H9 (cell line): ENCODE results near the gene CDH8. TPM values are rescaled to one million over a fixed set of nuclear protein-coding genes. Genes with fewer than 3 reads are reported as not detected.
"Not testable (repeated sequence)": the region's sequence is repeated elsewhere in the genome, so short reads cannot be mapped to it uniquely, and the experiment has no call there.

ENCODE experiments used
- DNase-seq: peaks from one replicate; pipeline ENCODE4 v3.0.0-alpha.2; 2017
- H2AFZ ChIP-seq: one replicate; pipeline ENCODE4 v1.6.1; 2013; ENCODE audit warnings: mild to moderate bottlenecking, low read length, control low read depth, moderate library complexity
- H2AK5ac ChIP-seq: 2 replicates; pipeline ENCODE4 v1.6.1; 2013; ENCODE audit warnings: low read length, control low read depth, mixed read lengths; ENCODE audit not compliant: insufficient read length
- H2BK120ac ChIP-seq: one replicate; pipeline ENCODE4 v1.6.1; 2013; ENCODE audit warnings: low read depth, mild to moderate bottlenecking, low read length, control low read depth, inconsistent platforms; ENCODE audit not compliant: poor library complexity, severe bottlenecking
- H2BK12ac ChIP-seq: 2 replicates; pipeline ENCODE4 v1.6.1; 2013; ENCODE audit warnings: low read length, control low read depth, mixed read lengths, low read depth; ENCODE audit not compliant: insufficient read length
- H2BK15ac ChIP-seq: 2 replicates; pipeline ENCODE4 v1.6.1; 2013; ENCODE audit warnings: low read depth, low read length, control low read depth
- H2BK20ac ChIP-seq: one replicate; pipeline ENCODE4 v1.6.1; 2013; ENCODE audit warnings: low read depth, mild to moderate bottlenecking, low read length, control low read depth, inconsistent platforms; ENCODE audit not compliant: poor library complexity, severe bottlenecking
- H2BK5ac ChIP-seq: 2 replicates; pipeline ENCODE4 v1.6.1; 2013; ENCODE audit warnings: low read length, control low read depth, mixed read lengths; ENCODE audit not compliant: insufficient read length
- H3K14ac ChIP-seq: 2 replicates; pipeline ENCODE4 v1.6.1; 2013; ENCODE audit warnings: low read length, control low read depth; ENCODE audit not compliant: insufficient read depth
- H3K18ac ChIP-seq: 2 replicates; pipeline ENCODE4 v1.6.1; 2013; ENCODE audit warnings: low read depth, mild to moderate bottlenecking, mixed read lengths, low read length, control low read depth; ENCODE audit not compliant: insufficient read length
- H3K23ac ChIP-seq: 2 replicates; pipeline ENCODE4 v1.6.1; 2013; ENCODE audit warnings: low read length, control low read depth, mixed read lengths, low read depth; ENCODE audit not compliant: insufficient read length
- H3K23me2 ChIP-seq: 2 replicates; pipeline ENCODE4 v1.6.1; 2013; ENCODE audit warnings: low read depth, mild to moderate bottlenecking, mixed read lengths, low read length, control low read depth; ENCODE audit not compliant: insufficient read length, poor library complexity, severe bottlenecking
- H3K27ac ChIP-seq: 2 replicates; pipeline ENCODE4 v1.5.1; 2013; ENCODE audit warnings: low read length, control low read depth, mixed read lengths, low read depth; ENCODE audit not compliant: insufficient read length
- H3K27me3 ChIP-seq: 2 replicates; pipeline ENCODE4 v1.6.1; 2013; ENCODE audit warnings: low read length, control low read depth, inconsistent platforms; ENCODE audit not compliant: insufficient read depth
- H3K4ac ChIP-seq: 2 replicates; pipeline ENCODE4 v1.6.1; 2013; ENCODE audit warnings: low read depth, mild to moderate bottlenecking, control low read depth, inconsistent platforms, low read length, moderate library complexity
- H3K4me1 ChIP-seq: 2 replicates; pipeline ENCODE4 v1.6.1; 2013; ENCODE audit warnings: low read length, control low read depth, inconsistent platforms; ENCODE audit not compliant: insufficient read depth
- H3K4me2 ChIP-seq: 2 replicates; pipeline ENCODE4 v1.6.1; 2013; ENCODE audit warnings: low read length, control low read depth, mixed read lengths; ENCODE audit not compliant: insufficient read length, insufficient read depth
- H3K56ac ChIP-seq: 2 replicates; pipeline ENCODE4 v1.6.1; 2013; ENCODE audit warnings: low read depth, mild to moderate bottlenecking, mixed read lengths, low read length, control low read depth; ENCODE audit not compliant: insufficient read length
- H3K79me1 ChIP-seq: 2 replicates; pipeline ENCODE4 v1.6.1; 2013; ENCODE audit warnings: low read depth, mild to moderate bottlenecking, moderate library complexity, low read length, control low read depth, inconsistent platforms; ENCODE audit not compliant: insufficient read depth, poor library complexity, severe bottlenecking
- H3K79me2 ChIP-seq: 2 replicates; pipeline ENCODE4 v1.6.1; 2013; ENCODE audit warnings: low read length, control low read depth, inconsistent platforms; ENCODE audit not compliant: insufficient read depth
- H3K9ac ChIP-seq: 2 replicates; pipeline ENCODE4 v1.6.1; 2013; ENCODE audit warnings: low read length, control low read depth, mixed read lengths; ENCODE audit not compliant: insufficient read length; ENCODE audit errors: extremely low read depth
- H3K9me3 ChIP-seq: one replicate; pipeline ENCODE4 v1.6.1; 2013; ENCODE audit warnings: low read depth, low read length, inconsistent platforms; ENCODE audit not compliant: control insufficient read depth
- H3T11ph ChIP-seq: one replicate; pipeline ENCODE4 v1.6.1; 2013; ENCODE audit warnings: mild to moderate bottlenecking, low read length, control low read depth, inconsistent platforms
- H4K20me1 ChIP-seq: one replicate; pipeline ENCODE4 v1.6.1; 2013; ENCODE audit not compliant: control insufficient read depth, insufficient read length, insufficient read depth
- H4K5ac ChIP-seq: 2 replicates; pipeline ENCODE4 v1.6.1; 2013; ENCODE audit warnings: low read depth, mild to moderate bottlenecking, mixed read lengths, low read length, control low read depth; ENCODE audit not compliant: insufficient read length
- H4K8ac ChIP-seq: replicated peaks from 2 replicates; pipeline ENCODE4 v1.6.1; 2013; ENCODE audit warnings: low read length, control low read depth, mixed read lengths, low read depth; ENCODE audit not compliant: insufficient read length
- H4K91ac ChIP-seq: 2 replicates; pipeline ENCODE4 v1.6.1; 2013; ENCODE audit warnings: low read depth, mild to moderate bottlenecking, moderate library complexity, mixed read lengths, low read length, control low read depth; ENCODE audit not compliant: insufficient read length
- H3K27ac Mint-ChIP-seq, 3 experiments: 2 replicates in 2 of 3; 3 replicates in 1 of 3; pipeline ENCODE4 v1.8.0; 2020 to 2021; ENCODE audit warnings: mixed read lengths in 3 of 3, mild to moderate bottlenecking in 1 of 3, moderate library complexity in 1 of 3
- H3K27me3 Mint-ChIP-seq: 2 replicates; pipeline ENCODE4 v1.8.0; 2021; ENCODE audit warnings: low read depth, mild to moderate bottlenecking, moderate library complexity, mixed read lengths
- H3K36me3 Mint-ChIP-seq, 3 experiments: 2 replicates in 2 of 3; 3 replicates in 1 of 3; pipeline ENCODE4 v1.8.0; 2020 to 2021; ENCODE audit warnings: low read depth in 3 of 3, mixed read lengths in 3 of 3; ENCODE audit not compliant: insufficient read depth in 1 of 3
- H3K4me1 Mint-ChIP-seq, 2 experiments: 2 replicates each; pipeline ENCODE4 v1.8.0; 2020; ENCODE audit warnings: mixed read lengths in 2 of 2
- H3K4me3 Mint-ChIP-seq, 2 experiments: 2 replicates in 1 of 2; 3 replicates in 1 of 2; pipeline ENCODE4 v1.8.0; 2020 to 2021; ENCODE audit warnings: mild to moderate bottlenecking in 2 of 2, mixed read lengths in 2 of 2, moderate library complexity in 1 of 2
- H3K9me3 Mint-ChIP-seq, 2 experiments: 2 replicates in 1 of 2; 3 replicates in 1 of 2; pipeline ENCODE4 v1.8.0; 2020; ENCODE audit warnings: mild to moderate bottlenecking in 2 of 2, mixed read lengths in 2 of 2, moderate library complexity in 1 of 2
- WGBS: extraction: QIAGEN DNeasy Blood & Tissue Kit; methylation state at CpG from one replicate; pipeline ENCODE4 v1.1.7; 2013; ENCODE audit warnings: missing lambda C conversion rate, low lambda C conversion rate, mixed read lengths; ENCODE audit not compliant: insufficient read length; ENCODE audit errors: extremely low coverage; 5-methylcytosine and 5-hydroxymethylcytosine counted together
- total RNA-seq: library from RNA; stranded (reverse); gene quantifications from 2 replicates; pipeline ENCODE4 v1.2.1, GENCODE V29; 2021
- TF ChIP-seq, protein P1 (sequence below): fragments of 200-600 bp; sonication (generic); conservative IDR thresholded peaks from 3 replicates; pipeline ENCODE4 v1.8.0; 2021; ENCODE audit warnings: antibody characterized with exemption, mild to moderate bottlenecking

Gene CDH8
- total RNA-seq, 1 experiment from 2014 or later, result 12.0 TPM

DNA sequence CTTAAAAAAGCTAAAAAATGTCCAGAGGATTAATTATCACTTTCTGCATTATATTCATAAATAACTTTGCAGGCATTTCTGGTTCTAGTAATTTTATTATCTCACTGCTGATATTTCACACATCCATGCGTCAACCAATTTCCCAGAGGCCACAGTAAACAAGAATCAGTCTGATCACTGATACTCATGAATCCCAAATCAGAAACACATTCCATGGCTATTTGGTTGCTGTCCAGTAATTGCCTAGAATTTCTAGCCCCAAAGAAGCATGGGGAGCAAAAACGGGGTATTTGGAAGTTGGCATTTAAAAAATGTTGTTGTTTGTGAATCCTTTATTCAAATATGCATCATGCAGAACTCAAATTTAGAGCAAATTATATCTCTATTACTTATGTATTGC, 244.8 kb downstream of the CDH8 start:
- Histone ChIP-seq H2BK120ac (no peak overlapping the region), H2BK15ac (no peak overlapping the region), H3K27ac (no peak overlapping the region), H4K5ac (no peak overlapping the region), H2BK5ac (no peak overlapping the region), H3K9ac (no peak overlapping the region), H3T11ph (no peak overlapping the region), H3K18ac (no peak overlapping the region), H4K20me1 (no peaks in the 10 kb centered on the region), H4K8ac (no peak overlapping the region), H3K27me3 (no peaks in the 10 kb centered on the region), H3K23me2 (no peaks in the 10 kb centered on the region), H3K79me1 (no peaks in the 10 kb centered on the region), H3K9me3 (no peaks in the 10 kb centered on the region), H3K4me1 (no peaks in the 10 kb centered on the region), H2BK20ac (no peak overlapping the region), H3K14ac (no peak overlapping the region), H2AK5ac (no peak overlapping the region), H3K4ac (no peak overlapping the region), H3K56ac (no peak overlapping the region), H2BK12ac (no peak overlapping the region), H2AFZ (no peak overlapping the region), H3K4me2 (no peak overlapping the region), H3K23ac (no peak overlapping the region), H3K79me2 (no peaks in the 10 kb centered on the region), H4K91ac (no peak overlapping the region)
- TF ChIP-seq, protein P1, sequence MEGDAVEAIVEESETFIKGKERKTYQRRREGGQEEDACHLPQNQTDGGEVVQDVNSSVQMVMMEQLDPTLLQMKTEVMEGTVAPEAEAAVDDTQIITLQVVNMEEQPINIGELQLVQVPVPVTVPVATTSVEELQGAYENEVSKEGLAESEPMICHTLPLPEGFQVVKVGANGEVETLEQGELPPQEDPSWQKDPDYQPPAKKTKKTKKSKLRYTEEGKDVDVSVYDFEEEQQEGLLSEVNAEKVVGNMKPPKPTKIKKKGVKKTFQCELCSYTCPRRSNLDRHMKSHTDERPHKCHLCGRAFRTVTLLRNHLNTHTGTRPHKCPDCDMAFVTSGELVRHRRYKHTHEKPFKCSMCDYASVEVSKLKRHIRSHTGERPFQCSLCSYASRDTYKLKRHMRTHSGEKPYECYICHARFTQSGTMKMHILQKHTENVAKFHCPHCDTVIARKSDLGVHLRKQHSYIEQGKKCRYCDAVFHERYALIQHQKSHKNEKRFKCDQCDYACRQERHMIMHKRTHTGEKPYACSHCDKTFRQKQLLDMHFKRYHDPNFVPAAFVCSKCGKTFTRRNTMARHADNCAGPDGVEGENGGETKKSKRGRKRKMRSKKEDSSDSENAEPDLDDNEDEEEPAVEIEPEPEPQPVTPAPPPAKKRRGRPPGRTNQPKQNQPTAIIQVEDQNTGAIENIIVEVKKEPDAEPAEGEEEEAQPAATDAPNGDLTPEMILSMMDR, result no peak
- no peak overlapping the region for H3K27ac Mint-ChIP-seq
- peaks cover 0 to 3% (median 0%) of the 10 kb centered on the region in 3 experiments; a peak in 1 of 7 replicates for H3K36me3 Mint-ChIP-seq
- H3K9me3 Mint-ChIP-seq, result no peaks in the 10 kb centered on the region; a peak in 1 of 5 replicates
- H3K4me1 Mint-ChIP-seq, result no peaks in the 10 kb centered on the region
- H3K4me3 Mint-ChIP-seq, result no peak overlapping the region
- WGBS, result no CpG with 5 or more reads among the region's 2 CpGs
- no peak for DNase-seq
- H3K27me3 Mint-ChIP-seq, result no peaks in the 10 kb centered on the region

DNA sequence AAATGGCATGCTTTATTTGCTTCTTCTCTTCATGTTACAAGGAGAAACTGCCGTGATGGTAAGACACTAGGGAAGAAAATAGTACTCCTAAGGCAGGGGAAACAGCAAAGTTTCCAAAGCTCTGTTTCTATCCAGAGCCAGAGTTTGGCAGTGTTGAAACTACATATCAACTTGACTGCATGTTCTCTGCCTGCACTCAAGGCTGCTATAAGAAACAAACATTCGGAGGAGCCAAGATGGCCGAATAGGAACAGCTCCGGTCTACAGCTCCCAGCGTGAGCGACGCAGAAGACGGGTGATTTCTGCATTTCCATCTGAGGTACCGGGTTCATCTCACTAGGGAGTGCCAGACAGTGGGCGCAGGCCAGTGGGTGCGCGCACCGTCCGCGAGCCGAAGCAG, 254.4 kb downstream of the CDH8 start:
- peak overlapping the region in 1 of 2 experiments; percentile 22; a peak in 1 of 5 replicates for H3K4me3 Mint-ChIP-seq
- not testable (repeated sequence) for H3K23ac ChIP-seq, DNase-seq, H3K23me2 ChIP-seq, H3K9me3 Mint-ChIP-seq, H3K9me3 ChIP-seq, H3K79me2 ChIP-seq, H3K27ac ChIP-seq, H2BK20ac ChIP-seq, H4K5ac ChIP-seq, H3K36me3 Mint-ChIP-seq, H2BK5ac ChIP-seq, H2BK12ac ChIP-seq, H3K9ac ChIP-seq, H2BK15ac ChIP-seq, H3K14ac ChIP-seq, H3K4ac ChIP-seq, H3K4me2 ChIP-seq, H3K56ac ChIP-seq, H2AFZ ChIP-seq, H3K79me1 ChIP-seq, H3K4me1 ChIP-seq, H2AK5ac ChIP-seq, H4K20me1 ChIP-seq, H2BK120ac ChIP-seq, H4K8ac ChIP-seq, H3T11ph ChIP-seq, H3K27me3 ChIP-seq, H3K27me3 Mint-ChIP-seq, H4K91ac ChIP-seq
- no CpG with 5 or more reads among the region's 16 CpGs for WGBS
- H3K4me1 Mint-ChIP-seq, result peaks cover 9 to 12% of the 10 kb centered on the region in 2 experiments
- peak overlapping the region in 2 of 3 experiments; percentile 59 to 79; a peak in 2 of 7 replicates for H3K27ac Mint-ChIP-seq
- peak overlapping the region; percentile 28 for H3K18ac ChIP-seq
